GM23248 (cell line): ENCODE data around the gene NBEAL2. TPM values are rescaled to one million over a fixed set of nuclear protein-coding genes. Genes with fewer than 3 reads are reported as not detected.

Experiments
- DNase-seq: peaks from one replicate; pipeline ENCODE4 v3.0.0-alpha.2; 2015
- H2AFZ ChIP-seq: fragments of 200-600 bp; sonication (generic); 2 replicates; pipeline ENCODE4 v1.6.1; 2016; ENCODE audit warnings: antibody characterized with exemption
- H3F3A ChIP-seq: fragments of 200-600 bp; sonication (generic); 2 replicates; pipeline ENCODE4 v1.6.1; 2016; ENCODE audit warnings: mild to moderate bottlenecking, antibody characterized with exemption, mixed run types; ENCODE audit not compliant: insufficient read depth
- H3K27ac ChIP-seq: fragments of 200-600 bp; sonication (generic); 2 replicates; pipeline ENCODE4 v1.5.1; 2016; ENCODE audit warnings: mild to moderate bottlenecking
- H3K27me3 ChIP-seq: fragments of 200-600 bp; sonication (generic); replicated peaks from 2 replicates; pipeline ENCODE4 v1.6.1; 2016; ENCODE audit warnings: mild to moderate bottlenecking; ENCODE audit not compliant: insufficient read depth
- H3K36me3 ChIP-seq: fragments of 200-600 bp; sonication (generic); 2 replicates; pipeline ENCODE4 v1.6.1; 2016; ENCODE audit warnings: low read depth, mild to moderate bottlenecking
- H3K4me1 ChIP-seq: fragments of 200-600 bp; sonication (generic); 2 replicates; pipeline ENCODE4 v1.6.1; 2016; ENCODE audit warnings: mild to moderate bottlenecking; ENCODE audit not compliant: insufficient read depth
- H3K4me2 ChIP-seq: fragments of 200-600 bp; sonication (generic); one replicate; pipeline ENCODE4 v1.6.1; 2016; ENCODE audit warnings: mild to moderate bottlenecking; ENCODE audit not compliant: unreplicated experiment
- H3K4me3 ChIP-seq: fragments of 200-600 bp; sonication (generic); 2 replicates; pipeline ENCODE4 v1.5.1; 2016; ENCODE audit warnings: mild to moderate bottlenecking
- H3K79me2 ChIP-seq: fragments of 200-600 bp; sonication (generic); 2 replicates; pipeline ENCODE4 v1.6.1; 2016; ENCODE audit warnings: mild to moderate bottlenecking; ENCODE audit not compliant: insufficient read depth
- H3K9ac ChIP-seq: fragments of 200-600 bp; sonication (generic); 2 replicates; pipeline ENCODE4 v1.6.1; 2016; ENCODE audit warnings: mild to moderate bottlenecking
- H3K9me2 ChIP-seq: fragments of 200-600 bp; sonication (generic); 2 replicates; pipeline ENCODE4 v1.6.1; 2016; ENCODE audit warnings: mixed run types, mild to moderate bottlenecking, moderate library complexity; ENCODE audit not compliant: insufficient read depth
- H3K9me3 ChIP-seq: fragments of 200-600 bp; sonication (generic); one replicate; pipeline ENCODE4 v1.6.1; 2017; ENCODE audit warnings: low read depth
- H4K20me1 ChIP-seq: fragments of 200-600 bp; sonication (generic); 2 replicates; pipeline ENCODE4 v1.6.0; 2016; ENCODE audit not compliant: insufficient read depth
- EZH2 ChIP-seq: fragments of 200-600 bp; sonication (generic); IDR thresholded peaks from 2 replicates; pipeline ENCODE4 v1.6.1; 2018; ENCODE audit warnings: antibody characterized with exemption, mild to moderate bottlenecking; ENCODE audit not compliant: insufficient read depth, poor library complexity, severe bottlenecking
- EZH2phosphoT487 ChIP-seq: fragments of 200-600 bp; sonication (generic); IDR thresholded peaks from 2 replicates; pipeline ENCODE4 v1.6.1; 2018; ENCODE audit warnings: antibody characterized with exemption, moderate library complexity, mild to moderate bottlenecking, low read depth; ENCODE audit not compliant: insufficient read depth
- WGBS, 2 experiments: methylation state at CpG; one replicate each; pipeline ENCODE4 v1.1.6; 2015 to 2017; ENCODE audit warnings: low lambda C conversion rate in 2 of 2, low coverage in 1 of 2; ENCODE audit errors: missing lambda C conversion rate in 2 of 2; 5-methylcytosine and 5-hydroxymethylcytosine counted together
- in situ Hi-C: fragments of 300-500 bp; cut with MboI; formaldehyde crosslinking; loops from 2 replicates; pipeline ENCODE4 v1.15.0; 2020
- polyA plus RNA-seq: library from polyadenylated mRNA; unstranded; fragments of >200 nt; fragmentation: Nextera tagmentation; extraction: Ambion mirVana; gene quantifications from 2 replicates; pipeline ENCODE4 v1.2.1, GENCODE V29; 2016
- total RNA-seq: library from RNA; depleted of rRNA; stranded (reverse); fragments of >200 nt; shearing (Covaris generic); gene quantifications from 2 replicates; pipeline ENCODE4 v1.2.3, GENCODE V29; 2014

Gene NBEAL2
- total and polyA plus RNA-seq, 2 experiments from 2014 or later: 0.94 to 2.8 TPM

DNA sequence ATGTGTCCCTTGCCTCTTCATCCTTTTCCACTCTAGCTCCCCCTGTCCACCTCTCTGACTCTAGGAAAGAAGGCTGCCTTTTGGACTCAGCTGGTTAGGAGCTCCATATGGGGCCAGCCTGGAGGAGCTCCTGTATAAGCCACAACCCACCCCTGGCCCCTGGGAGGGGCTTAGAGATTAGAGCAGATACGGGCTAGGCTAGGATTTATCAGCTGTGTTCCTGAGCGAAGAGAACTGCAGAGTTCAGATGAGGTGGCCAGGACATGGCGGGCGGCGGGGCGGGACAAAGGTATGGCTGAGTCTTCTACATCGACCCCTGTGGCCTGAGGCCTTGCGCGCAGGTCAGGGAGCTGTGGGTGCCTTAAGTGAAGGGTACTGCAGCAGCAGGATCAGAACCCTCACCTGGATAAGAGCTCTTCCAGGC lies 7.9 kb downstream of the NBEAL2 start:
- H3K9me3 ChIP-seq: no peaks in the 10 kb centered on the region
- no peak for DNase-seq

DNA sequence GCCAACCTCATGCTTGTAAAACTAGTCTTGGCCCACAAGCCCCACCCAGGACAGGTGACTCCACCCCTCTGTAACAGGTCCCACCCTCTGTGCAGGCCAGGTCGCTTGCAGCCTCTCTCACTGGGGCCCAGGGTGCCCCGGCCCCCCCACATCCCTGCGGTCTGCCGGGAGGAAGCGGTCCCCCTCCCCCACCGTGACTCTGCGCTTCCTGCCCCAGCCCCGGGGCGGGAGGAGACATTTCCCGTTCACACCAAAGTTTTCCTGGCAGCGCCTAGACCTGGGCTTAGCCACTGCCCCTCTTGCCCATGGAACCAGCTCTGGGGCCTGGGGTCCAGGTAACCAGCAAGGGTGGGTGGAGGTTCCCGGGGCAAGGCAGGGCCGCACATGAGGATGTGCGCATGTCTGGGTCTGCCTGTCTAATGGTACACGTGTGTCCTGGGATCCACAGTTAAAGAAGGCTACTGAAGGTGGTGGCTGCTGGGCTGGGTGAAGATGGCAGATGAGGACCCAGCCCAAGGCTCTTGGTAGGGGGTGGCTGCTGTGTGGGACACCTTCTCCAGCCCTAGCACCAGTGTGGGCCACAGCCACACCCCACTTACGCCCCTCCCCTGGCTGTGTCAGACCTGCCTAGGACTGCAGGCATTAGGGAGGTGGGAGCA lies 8.4 kb downstream of the NBEAL2 start:
- H3K27ac ChIP-seq: no peak overlapping the region
- no peaks in the 10 kb centered on the region for H4K20me1 ChIP-seq
- no peaks in the 10 kb centered on the region for H3K9me2 ChIP-seq
- no peaks in the 10 kb centered on the region for H3F3A ChIP-seq
- H3K36me3 ChIP-seq: no peaks in the 10 kb centered on the region
- in situ Hi-C loops: no loop called here
- no peak for DNase-seq
- no peak overlapping the region for H3K4me3 ChIP-seq
- no peaks in the 10 kb centered on the region for H3K4me1 ChIP-seq
- no peak overlapping the region for H3K9ac ChIP-seq
- TF ChIP-seq EZH2 (no peak), EZH2phosphoT487 (no peak)
- no peaks in the 10 kb centered on the region for H3K27me3 ChIP-seq
- H2AFZ ChIP-seq: no peak overlapping the region
- WGBS, 2 experiments: 58 to 70% methylated on average over 15 to 16 of the region's 16 CpGs
- no peaks in the 10 kb centered on the region for H3K79me2 ChIP-seq
- H3K4me2 ChIP-seq: no peak overlapping the region
- H3K9me3 ChIP-seq: no peaks in the 10 kb centered on the region

More for the DNA sequence above, 7.9 kb downstream of the NBEAL2 start:
- H3K27me3 ChIP-seq: no peaks in the 10 kb centered on the region
- H2AFZ ChIP-seq: no peak overlapping the region
- H3K27ac ChIP-seq: no peak overlapping the region
- H3K4me2 ChIP-seq: no peak overlapping the region
- no peaks in the 10 kb centered on the region for H3K9me2 ChIP-seq
- no peak overlapping the region for H3K4me3 ChIP-seq
- no peak overlapping the region for H3K9ac ChIP-seq
- no peaks in the 10 kb centered on the region for H3K79me2 ChIP-seq
- H3F3A ChIP-seq: no peaks in the 10 kb centered on the region
- no peaks in the 10 kb centered on the region for H3K4me1 ChIP-seq
- in situ Hi-C loops: no loop called here
- 93% methylated on average over 9 of the region's 9 CpGs for WGBS, 2 experiments
- TF ChIP-seq EZH2phosphoT487: no peak
- TF ChIP-seq EZH2: no peak
- H4K20me1 ChIP-seq: no peaks in the 10 kb centered on the region
- no peaks in the 10 kb centered on the region for H3K36me3 ChIP-seq

DNA sequence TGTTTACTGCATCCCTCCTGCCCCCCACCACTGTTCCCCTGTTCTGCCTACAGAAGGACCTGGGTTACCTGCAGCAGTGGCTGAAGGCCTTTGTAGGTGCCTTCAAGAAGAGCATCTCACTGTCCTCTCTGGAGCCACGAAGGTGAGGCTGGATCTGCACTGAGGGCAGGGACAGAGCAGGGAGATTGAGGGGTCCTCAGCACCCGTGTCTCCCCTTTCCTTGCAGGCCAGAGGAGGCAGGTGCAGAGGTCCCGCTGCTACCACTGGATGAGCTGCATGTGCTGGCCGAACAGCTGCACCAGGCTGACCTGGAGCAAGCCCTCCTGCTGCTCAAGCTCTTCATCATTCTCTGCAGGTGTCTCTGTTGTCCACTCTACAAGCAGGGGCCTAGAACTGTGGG lies 9.2 kb downstream of the NBEAL2 start:
- no peaks in the 10 kb centered on the region for H3K4me1 ChIP-seq
- no peaks in the 10 kb centered on the region for H3F3A ChIP-seq
- H3K9me3 ChIP-seq: no peaks in the 10 kb centered on the region
- in situ Hi-C loops: no loop called here
- no peak for DNase-seq
- no peak overlapping the region for H3K4me3 ChIP-seq
- H3K9me2 ChIP-seq: no peaks in the 10 kb centered on the region
- no peak overlapping the region for H3K4me2 ChIP-seq
- TF ChIP-seq EZH2: no peak
- no peak for TF ChIP-seq EZH2phosphoT487
- no peaks in the 10 kb centered on the region for H3K36me3 ChIP-seq
- H3K79me2 ChIP-seq: no peaks in the 10 kb centered on the region
- no peak overlapping the region for H3K27ac ChIP-seq
- H2AFZ ChIP-seq: no peak overlapping the region
- WGBS, 2 experiments: 74 to 81% methylated on average over 3 to 4 of the region's 4 CpGs
- no peaks in the 10 kb centered on the region for H4K20me1 ChIP-seq
- H3K27me3 ChIP-seq: no peaks in the 10 kb centered on the region
- H3K9ac ChIP-seq: no peak overlapping the region

DNA sequence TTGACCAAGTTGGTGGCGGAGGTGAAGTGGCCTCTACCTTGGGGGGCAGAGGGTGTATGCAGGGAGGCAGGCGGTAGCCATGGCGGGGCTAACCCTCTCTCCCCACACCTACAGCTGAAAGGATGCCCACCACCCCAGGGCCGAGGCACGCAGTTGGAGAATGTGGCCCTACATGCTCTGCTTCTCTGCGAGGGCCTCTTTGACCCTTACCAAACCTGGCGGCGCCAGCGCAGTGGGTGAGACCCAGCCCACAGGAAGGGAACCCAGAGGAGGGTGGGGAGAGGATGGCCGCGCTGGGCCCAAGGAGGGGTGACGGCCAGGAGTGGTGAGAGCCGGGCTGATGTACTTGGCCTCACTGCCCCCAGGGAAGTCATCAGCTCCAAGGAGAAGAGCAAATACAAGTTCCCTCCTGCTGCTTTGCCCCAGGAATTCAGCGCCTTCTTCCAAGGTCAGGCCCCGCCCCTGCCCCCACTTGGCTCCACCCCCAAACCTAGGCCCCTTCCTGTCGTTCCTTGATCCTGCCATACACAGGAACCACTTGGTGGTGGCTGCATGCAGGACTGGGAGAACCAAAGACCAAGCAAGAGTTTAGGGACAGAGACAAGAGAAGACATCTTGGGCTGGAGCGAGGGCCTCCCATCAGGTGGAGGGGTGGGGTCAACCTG lies 9.8 kb downstream of the NBEAL2 start:
- in situ Hi-C loops: no loop called here
- H3K79me2 ChIP-seq: no peaks in the 10 kb centered on the region
- no peak for TF ChIP-seq EZH2
- TF ChIP-seq EZH2phosphoT487: no peak
- H3K36me3 ChIP-seq: no peaks in the 10 kb centered on the region
- H3K9me3 ChIP-seq: no peaks in the 10 kb centered on the region
- H2AFZ ChIP-seq: no peak overlapping the region
- no peak overlapping the region for H3K4me3 ChIP-seq
- 89 to 90% methylated on average over 17 of the region's 17 CpGs for WGBS, 2 experiments
- no peak overlapping the region for H3K4me2 ChIP-seq
- no peaks in the 10 kb centered on the region for H3K4me1 ChIP-seq
- no peak for DNase-seq
- no peak overlapping the region for H3K27ac ChIP-seq
- no peaks in the 10 kb centered on the region for H4K20me1 ChIP-seq
- no peak overlapping the region for H3K9ac ChIP-seq
- no peaks in the 10 kb centered on the region for H3K27me3 ChIP-seq
- no peaks in the 10 kb centered on the region for H3K9me2 ChIP-seq
- no peaks in the 10 kb centered on the region for H3F3A ChIP-seq
